Adrenal gland (tissue), 12 donors: Measurements from ENCODE around the gene PIK3R1. TPM values are rescaled to one million over a fixed set of nuclear protein-coding genes. Genes with fewer than 3 reads are reported as not detected.
A peak's percentile ranks its signal among the peaks of the same experiment; 100 is the strongest.

ENCODE experiments used
- DNase-seq, 7 donors: peaks; one replicate each; pipeline ENCODE4 v3.0.0-alpha.2; 2019 to 2020
- H3K27ac ChIP-seq, 5 donors: fragments of 200-600 bp; sonication (generic) in 4 of 5; 1 replicate in 3 of 5; 2 replicates in 2 of 5; pipeline versions ENCODE4 v1.5.1 to v1.8.0; 2016 to 2020; ENCODE audit warnings: mild to moderate bottlenecking in 1 of 5
- H3K27me3 ChIP-seq: fragments of 200-600 bp; 2 replicates; pipeline ENCODE4 v1.8.0; 2021
- H3K36me3 ChIP-seq, 2 donors: fragments of 200-600 bp; replicated peaks in 1 of 2; 1 replicate in 1 of 2; 2 replicates in 1 of 2; pipeline versions ENCODE4 v1.5.1 to v1.8.0; 2018 to 2022
- H3K4me1 ChIP-seq, 2 donors: fragments of 200-600 bp; replicated peaks in 1 of 2; 1 replicate in 1 of 2; 2 replicates in 1 of 2; pipeline versions ENCODE4 v1.5.1 to v1.8.0; 2018 to 2021
- H3K4me3 ChIP-seq, 4 donors: fragments of 200-600 bp; sonication (generic) in 3 of 4; one replicate each; pipeline ENCODE4 v1.5.1; 2016 to 2018
- H3K9me3 ChIP-seq, 3 donors: fragments of 200-600 bp; sonication (generic) in 1 of 3; replicated peaks in 1 of 3; 1 replicate in 2 of 3; 2 replicates in 1 of 3; pipeline versions ENCODE4 v1.5.1 to v1.8.0; 2016 to 2021
- CTCF ChIP-seq, 6 experiments: fragments of 450-650 bp in 4 of 6; fragments of 200-600 bp in 2 of 6; sonication (generic) in 1 of 6; IDR thresholded peaks; 1 replicate in 5 of 6; 2 replicates in 1 of 6; pipeline versions ENCODE4 v1.5.1 to v1.8.0; 2016 to 2021; ENCODE audit warnings: antibody characterized with exemption in 6 of 6, mild to moderate bottlenecking in 2 of 6, moderate library complexity in 1 of 6
- POLR2A ChIP-seq, 2 donors: fragments of 450-650 bp; IDR thresholded peaks; one replicate each; pipeline ENCODE4 v1.6.1; 2017; ENCODE audit warnings: antibody characterized with exemption in 2 of 2, mild to moderate bottlenecking in 2 of 2, moderate library complexity in 1 of 2
- WGBS, 4 donors: extraction: QIAGEN DNeasy Blood & Tissue Kit in 2 of 4; methylation state at CpG; one replicate each; pipeline versions ENCODE4 v1.1.5 to v1.1.7; 2013 to 2017; 5-methylcytosine and 5-hydroxymethylcytosine counted together
- intact Hi-C, 2 donors: fragments of 100-400 bp; cut with DNase I; formaldehyde crosslinking; loops; one replicate each; pipeline versions ENCODE4 v1.14.1 to v1.15.0; 2022 to 2023
- polyA plus RNA-seq, 3 donors: library from polyadenylated mRNA; stranded (reverse); fragments of 200-250 nt in 2 of 3; fragments of 350-450 nt in 1 of 3; fragmentation: Illumina TruSeq in 1 of 3; extraction: RNeasy Lipid Tissue Mini Kit (QIAGEN cat#74804) in 1 of 3; gene quantifications; one replicate each; pipeline ENCODE4 v1.2.3, GENCODE V29; 2013 to 2014
- total RNA-seq, 9 donors: library from RNA; depleted of rRNA in 4 of 9; stranded (reverse); fragments of >200 nt in 4 of 9; fragments of 120-200 nt in 1 of 9; fragmentation: NEBNext Ultra II Directional in 1 of 9; extraction: Animal tissue kit (Norgen Biotek cat#: 25700) in 1 of 9; gene quantifications; one replicate each; pipeline versions ENCODE4 v1.1.0 to v1.2.4, GENCODE V29; 2013 to 2023
- donor health status: healthy with polysubstance abuse.
- donor health status: Bipolar disorder and iron deficiency.
- donor health status: DM: yes; HTN: yes; CAD: no.
- donor health status: DM: no; HTN: no; CAD: no.
- donor health status: DM: no; HTN: no; CAD: no.
- donor health status: DM: yes; HTN: yes; CAD: no.

PIK3R1 gene
- total and polyA plus RNA-seq, 12 donors: 4.9 to 110 (median 48.2) TPM

GRCh38 chr5:68220260-68220659, 4.7 kb downstream of the PIK3R1 start:
- peak overlapping the region in 1 of 4 donors; percentile 2 for H3K4me3 ChIP-seq
- H3K27ac ChIP-seq: peak overlapping the region in 1 of 5 donors; percentile 13
- H3K36me3 ChIP-seq: no peaks in the 10 kb centered on the region
- intact Hi-C loops: no loop called here
- TF ChIP-seq POLR2A (IDR thresholded peaks at IDR 0.05): no peak
- TF ChIP-seq CTCF (IDR thresholded peaks at IDR 0.05): no peak
- DNase-seq: no peak
- no peaks in the 10 kb centered on the region for H3K9me3 ChIP-seq
- no peaks in the 10 kb centered on the region for H3K27me3 ChIP-seq
- H3K4me1 ChIP-seq: peaks cover 9 to 66% of the 10 kb centered on the region in 2 donors
- WGBS, 4 donors: 87 to 95% (median 93%) methylated on average over 7 of the region's 7 CpGs

- H3K27me3 ChIP-seq: no peaks in the 10 kb centered on the region
- H3K4me1 ChIP-seq: peaks cover 14 to 73% of the 10 kb centered on the region in 2 donors
- no peaks in the 10 kb centered on the region for H3K36me3 ChIP-seq
- no peak for DNase-seq
- H3K4me3 ChIP-seq: no peak overlapping the region
- WGBS, 4 donors: 79 to 94% (median 87%) methylated on average over 2 of the region's 2 CpGs
- intact Hi-C loops: no loop called here
- no peak overlapping the region for H3K27ac ChIP-seq
- H3K9me3 ChIP-seq: no peaks in the 10 kb centered on the region
- no peak for TF ChIP-seq POLR2A (IDR thresholded peaks at IDR 0.05)
- no peak for TF ChIP-seq CTCF (IDR thresholded peaks at IDR 0.05)
These were observed 5.4 kb downstream of the PIK3R1 start for GRCh38 chr5:68220914-68221313.

- DNase-seq: no peak
- Histone ChIP-seq H3K27me3 (no peaks in the 10 kb centered on the region), H3K36me3 (peaks cover 0 to 4% of the 10 kb centered on the region in 2 donors), H3K4me3 (no peak overlapping the region), H3K4me1 (peaks cover 14 to 78% of the 10 kb centered on the region in 2 donors), H3K27ac (no peak overlapping the region), H3K9me3 (no peaks in the 10 kb centered on the region)
- 72 to 92% (median 78%) methylated on average over 1 of the region's 1 CpG for WGBS, 4 donors
- TF ChIP-seq CTCF (IDR thresholded peaks at IDR 0.05): no peak
- TF ChIP-seq POLR2A (IDR thresholded peaks at IDR 0.05): no peak
- intact Hi-C loops: no loop called here
These were observed 5.9 kb downstream of the PIK3R1 start for GRCh38 chr5:68221488-68221887.

- H3K36me3 ChIP-seq: peaks cover 0 to 12% of the 10 kb centered on the region in 2 donors
- peaks cover 10 to 79% of the 10 kb centered on the region in 2 donors for H3K4me1 ChIP-seq
- H3K9me3 ChIP-seq: no peaks in the 10 kb centered on the region
- DNase-seq: no peak
- WGBS, 4 donors: 84 to 90% (median 87%) methylated on average over 3 of the region's 3 CpGs
- H3K27ac ChIP-seq: no peak overlapping the region
- H3K4me3 ChIP-seq: no peak overlapping the region
- intact Hi-C loops: no loop called here
- no peak for TF ChIP-seq POLR2A (IDR thresholded peaks at IDR 0.05)
- no peak for TF ChIP-seq CTCF (IDR thresholded peaks at IDR 0.05)
- H3K27me3 ChIP-seq: no peaks in the 10 kb centered on the region
These were observed 6.8 kb downstream of the PIK3R1 start for GRCh38 chr5:68222310-68222709.
